ENCODE measurements around the gene PIM3. TPM values are rescaled to one million over a fixed set of nuclear protein-coding genes. Genes with fewer than 3 reads are reported as not detected.

PIM3 gene
- total and polyA plus RNA-seq, 2 of the 8 experiments (the other 6 are each of a cell fraction or from before 2014, with no cell fraction given) = 22.6 to 30.0 TPM

DNA sequence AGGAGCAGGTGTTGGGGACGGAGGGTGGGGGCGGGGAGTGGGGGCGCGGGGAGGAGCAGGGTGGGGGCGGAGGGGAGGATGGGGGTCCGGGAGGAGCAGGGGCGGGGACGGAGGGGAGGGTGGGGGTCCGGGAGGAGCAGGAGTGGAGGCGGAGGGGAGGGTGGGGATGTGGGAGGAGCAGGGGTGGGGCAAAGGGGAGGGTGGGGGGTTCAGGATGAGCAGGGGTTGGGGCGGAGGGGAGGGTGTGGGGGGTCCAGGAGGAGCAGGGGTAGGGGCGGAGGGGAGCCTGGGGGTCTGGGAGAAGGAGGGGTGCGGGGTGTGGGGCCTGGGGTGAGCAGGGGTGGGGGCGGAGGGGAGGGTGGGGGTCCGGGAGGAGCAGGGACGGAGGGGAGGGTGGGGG, 25.0 kb upstream of the PIM3 start (continued):
- TF ChIP-seq, protein P1, sequence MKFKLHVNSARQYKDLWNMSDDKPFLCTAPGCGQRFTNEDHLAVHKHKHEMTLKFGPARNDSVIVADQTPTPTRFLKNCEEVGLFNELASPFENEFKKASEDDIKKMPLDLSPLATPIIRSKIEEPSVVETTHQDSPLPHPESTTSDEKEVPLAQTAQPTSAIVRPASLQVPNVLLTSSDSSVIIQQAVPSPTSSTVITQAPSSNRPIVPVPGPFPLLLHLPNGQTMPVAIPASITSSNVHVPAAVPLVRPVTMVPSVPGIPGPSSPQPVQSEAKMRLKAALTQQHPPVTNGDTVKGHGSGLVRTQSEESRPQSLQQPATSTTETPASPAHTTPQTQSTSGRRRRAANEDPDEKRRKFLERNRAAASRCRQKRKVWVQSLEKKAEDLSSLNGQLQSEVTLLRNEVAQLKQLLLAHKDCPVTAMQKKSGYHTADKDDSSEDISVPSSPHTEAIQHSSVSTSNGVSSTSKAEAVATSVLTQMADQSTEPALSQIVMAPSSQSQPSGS (IDR thresholded peaks at IDR 0.05; ENCODE audit: low read length) = no peak
- TF ChIP-seq JUN (IDR thresholded peaks at IDR 0.05; ENCODE audit: low read depth, low read length) (no peak), RAD21 (IDR thresholded peaks at IDR 0.05 in 1 of 2, conservative IDR thresholded peaks at IDR 0.05 in 1 of 2; ENCODE audit: low read depth in 2 of 2, low read length in 2 of 2) (no peak), SP4 (IDR thresholded peaks at IDR 0.05; ENCODE audit: low read length) (no peak)

Measured in H1 (cell line).